Measurements from ENCODE around the gene TECPR1.

The TECPR1 gene

GRCh38 chr7:98210513-98211220, 41.4 kb downstream of the TECPR1 start:
- H3K27me3 ChIP-seq (ENCODE audit: insufficient read depth, poor library complexity, severe bottlenecking) = no peaks in the 10 kb centered on the region
- no peak for DNase-seq (ENCODE audit: low read depth in 1 of 2, low spot score in 1 of 2)
- no peak overlapping the region for H3K4me3 ChIP-seq (replicated peaks; ENCODE audit: insufficient read depth, low read length)
- TF ChIP-seq CTCF (IDR thresholded peaks at IDR 0.05; ENCODE audit: insufficient read depth, low read length) (no peak), REST (IDR thresholded peaks at IDR 0.05; ENCODE audit: insufficient replicate concordance, low read depth) (no peak), POLR2AphosphoS5 (IDR thresholded peaks at IDR 0.05; ENCODE audit: low read depth) (no peak), SPI1 (IDR thresholded peaks at IDR 0.05; ENCODE audit: borderline replicate concordance, low read depth) (no peak), GABPA (IDR thresholded peaks at IDR 0.05; ENCODE audit: low read depth) (no peak)
- H3K27ac ChIP-seq (replicated peaks) = no peak overlapping the region

- no peak for DNase-seq (ENCODE audit: low read depth in 1 of 2, low spot score in 1 of 2)
- no peaks in the 10 kb centered on the region for H3K27me3 ChIP-seq (ENCODE audit: insufficient read depth, poor library complexity, severe bottlenecking)
- no peak overlapping the region for H3K4me3 ChIP-seq (replicated peaks; ENCODE audit: insufficient read depth, low read length)
- H3K27ac ChIP-seq (replicated peaks) = no peak overlapping the region
- TF ChIP-seq CTCF (IDR thresholded peaks at IDR 0.05; ENCODE audit: insufficient read depth, low read length) (no peak), REST (IDR thresholded peaks at IDR 0.05; ENCODE audit: insufficient replicate concordance, low read depth) (no peak), GABPA (IDR thresholded peaks at IDR 0.05; ENCODE audit: low read depth) (no peak), SPI1 (IDR thresholded peaks at IDR 0.05; ENCODE audit: borderline replicate concordance, low read depth) (no peak), POLR2AphosphoS5 (IDR thresholded peaks at IDR 0.05; ENCODE audit: low read depth) (no peak)
Observed at GRCh38 chr7:98209166-98209920, 42.7 kb downstream of the TECPR1 start.

GRCh38 chr7:98206451-98207330, 45.3 kb downstream of the TECPR1 start:
- no peak overlapping the region for H3K4me3 ChIP-seq (replicated peaks; ENCODE audit: insufficient read depth, low read length)
- no peak for TF ChIP-seq POLR2AphosphoS5 (IDR thresholded peaks at IDR 0.05; ENCODE audit: low read depth)
- no peak for TF ChIP-seq CTCF (IDR thresholded peaks at IDR 0.05; ENCODE audit: insufficient read depth, low read length)
- TF ChIP-seq GABPA (IDR thresholded peaks at IDR 0.05; ENCODE audit: low read depth) = no peak
- TF ChIP-seq REST (IDR thresholded peaks at IDR 0.05; ENCODE audit: insufficient replicate concordance, low read depth) = no peak
- TF ChIP-seq SPI1 (IDR thresholded peaks at IDR 0.05; ENCODE audit: borderline replicate concordance, low read depth) = no peak
- no peak overlapping the region for H3K27ac ChIP-seq (replicated peaks)
- no peaks in the 10 kb centered on the region for H3K27me3 ChIP-seq (ENCODE audit: insufficient read depth, poor library complexity, severe bottlenecking)
- no peak for DNase-seq (ENCODE audit: low read depth in 1 of 2, low spot score in 1 of 2)
